Heart right ventricle (tissue), 16 donors: Measurements from ENCODE around the gene UBE2O. TPM values are rescaled to one million over a fixed set of nuclear protein-coding genes. Genes with fewer than 3 reads are reported as not detected.

Source experiments
- ATAC-seq, 8 donors: fragments of 200-7000 bp; cut with Tn5 transposase; one replicate each; pipeline ENCODE4 v1.9.1; 2020; ENCODE audit warnings: mild to moderate bottlenecking in 8 of 8, moderate library complexity in 8 of 8, moderate number of reproducible peaks in 1 of 8
- DNase-seq, 2 donors: peaks; one replicate each; pipeline ENCODE4 v3.0.0-alpha.2; 2020
- H3K27ac ChIP-seq, 10 donors: fragments of 200-600 bp; sonication (generic) in 2 of 10; one replicate each; pipeline versions ENCODE4 v1.5.0 to v1.8.0; 2020 to 2022; ENCODE audit warnings: mild to moderate bottlenecking in 3 of 10
- H3K27me3 ChIP-seq, 7 donors: fragments of 200-600 bp; one replicate each; pipeline ENCODE4 v1.8.0; 2021 to 2022; ENCODE audit warnings: mild to moderate bottlenecking in 2 of 7
- H3K36me3 ChIP-seq, 9 donors: fragments of 200-600 bp; sonication (generic) in 1 of 9; one replicate each; pipeline versions ENCODE4 v1.5.0 to v1.8.0; 2020 to 2022; ENCODE audit warnings: mild to moderate bottlenecking in 2 of 9
- H3K4me1 ChIP-seq, 9 donors: fragments of 200-600 bp; sonication (generic) in 1 of 9; one replicate each; pipeline versions ENCODE4 v1.5.0 to v1.8.0; 2020 to 2022; ENCODE audit warnings: mild to moderate bottlenecking in 4 of 9
- H3K4me3 ChIP-seq, 10 donors: fragments of 200-600 bp; sonication (generic) in 2 of 10; one replicate each; pipeline versions ENCODE4 v1.5.0 to v1.8.0; 2020 to 2022; ENCODE audit warnings: mild to moderate bottlenecking in 7 of 10, moderate library complexity in 2 of 10
- H3K9me3 ChIP-seq, 11 donors: fragments of 200-600 bp in 10 of 11; sonication (generic) in 2 of 11; one replicate each; pipeline versions ENCODE4 v1.5.0 to v1.8.0; 2013 to 2022; ENCODE audit warnings: mild to moderate bottlenecking in 2 of 11, control low read depth in 1 of 11, moderate library complexity in 1 of 11
- WGBS, 2 donors: extraction: QIAGEN DNeasy Blood & Tissue Kit; methylation state at CpG; one replicate each; pipeline ENCODE4 v1.1.7; 2013; ENCODE audit warnings: inconsistent platforms in 1 of 2; 5-methylcytosine and 5-hydroxymethylcytosine counted together
- intact Hi-C, 10 donors: fragments of 100-400 bp; cut with DNase I; formaldehyde crosslinking; loops; one replicate each; pipeline versions ENCODE4 v1.11.1 to v1.14.2; 2022
- polyA plus RNA-seq, 2 donors: library from polyadenylated mRNA; stranded (reverse); fragments of 200-250 nt; gene quantifications; one replicate each; pipeline ENCODE4 v1.2.3, GENCODE V29; 2013
- total RNA-seq, 10 donors: library from RNA; stranded (reverse); fragmentation: NEBNext Ultra II Directional in 3 of 10; extraction: Animal tissue kit (Norgen Biotek cat#: 25700) in 3 of 10; gene quantifications; one replicate each; pipeline versions ENCODE4 v1.2.1 to v1.2.4, GENCODE V29; 2021 to 2023
- TF ChIP-seq, protein P1 (sequence below), 9 donors: fragments of 200-600 bp; sonication (generic) in 2 of 9; IDR thresholded peaks; one replicate each; pipeline versions ENCODE4 v1.5.0 to v1.8.0; 2021 to 2022; ENCODE audit warnings: antibody characterized with exemption in 9 of 9, mild to moderate bottlenecking in 5 of 9, moderate library complexity in 1 of 9
- donor health status: Arrhythmogenic right ventricular cardiomyopathy.
- donor health status: ischemic (EF 13 %, LVEDD 7.1; RV severe dilation, severe dysfunction).
- donor health status: healthy with polysubstance abuse.
- donor health status: DM: no; HTN: yes; CAD: no.
- donor health status: DM: no; HTN: no; CAD: no.
- donor health status: ischemic (EF 25% LVEDD 6.9; RV normal size, moderate dysfunction).
- donor health status: ischemic (EF 25% LVEDD 5.7; RV mildly dilated, moderate dysfunction).
- donor health status: healthy.
- donor health status: DM: yes; HTN: yes; CAD: no.
- donor health status: Ischemic cardiomyopathy.
- donor health status: ischemic (EF 35%, LVEDD 5.7; RV mildly dilated, moderate dysfunction).
- donor health status: nonischemic (EF 11% LVEDD 7.7; RV severe dilation, severe dysfunction).
- donor health status: DM: yes; HTN: yes; CAD: no.
- donor health status: PGD.
- donor health status: ischemic (EF 29% LVEDD 5.4; RV normal size, mild dysfunction).
- donor health status: nonischemic (EF 23%, LVEDD 6.1; RV moderate dilation, normal function).

Gene UBE2O
- total and polyA plus RNA-seq, 12 donors: 9.1 to 39.0 (median 34.3) TPM

GRCh38 chr17:76446449-76447231 lies 6.3 kb downstream of the UBE2O start:
- Histone ChIP-seq H3K36me3 (no peaks in the 10 kb centered on the region), H3K4me1 (peaks cover 0 to 95% (median 71%) of the 10 kb centered on the region in 9 donors), H3K9me3 (no peaks in the 10 kb centered on the region), H3K4me3 (no peak overlapping the region), H3K27me3 (no peaks in the 10 kb centered on the region), H3K27ac (peak overlapping the region in 9 of 10 donors; percentile 28 to 94 (median 76))
- DNase-seq (no peak), ATAC-seq (peak in 5 of 8 donors; percentile 7 to 41 (median 34))
- 51 to 57% methylated on average over 9 of the region's 9 CpGs for WGBS, 2 donors
- intact Hi-C loops: loop anchor here in 2 of 10 donors (5.0 kb wide), 1 partner anchor 34 kb away; no protein-coding TSS in a partner anchor
- TF ChIP-seq, protein P1, sequence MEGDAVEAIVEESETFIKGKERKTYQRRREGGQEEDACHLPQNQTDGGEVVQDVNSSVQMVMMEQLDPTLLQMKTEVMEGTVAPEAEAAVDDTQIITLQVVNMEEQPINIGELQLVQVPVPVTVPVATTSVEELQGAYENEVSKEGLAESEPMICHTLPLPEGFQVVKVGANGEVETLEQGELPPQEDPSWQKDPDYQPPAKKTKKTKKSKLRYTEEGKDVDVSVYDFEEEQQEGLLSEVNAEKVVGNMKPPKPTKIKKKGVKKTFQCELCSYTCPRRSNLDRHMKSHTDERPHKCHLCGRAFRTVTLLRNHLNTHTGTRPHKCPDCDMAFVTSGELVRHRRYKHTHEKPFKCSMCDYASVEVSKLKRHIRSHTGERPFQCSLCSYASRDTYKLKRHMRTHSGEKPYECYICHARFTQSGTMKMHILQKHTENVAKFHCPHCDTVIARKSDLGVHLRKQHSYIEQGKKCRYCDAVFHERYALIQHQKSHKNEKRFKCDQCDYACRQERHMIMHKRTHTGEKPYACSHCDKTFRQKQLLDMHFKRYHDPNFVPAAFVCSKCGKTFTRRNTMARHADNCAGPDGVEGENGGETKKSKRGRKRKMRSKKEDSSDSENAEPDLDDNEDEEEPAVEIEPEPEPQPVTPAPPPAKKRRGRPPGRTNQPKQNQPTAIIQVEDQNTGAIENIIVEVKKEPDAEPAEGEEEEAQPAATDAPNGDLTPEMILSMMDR (IDR thresholded peaks at IDR 0.05): no peak

GRCh38 chr17:76445697-76446448 lies 7.1 kb downstream of the UBE2O start:
- peak in 3 of 8 donors; percentile 22 to 62 (median 53) for ATAC-seq
- 42 to 55% methylated on average over 10 of the region's 10 CpGs for WGBS, 2 donors
- H3K36me3 ChIP-seq: no peaks in the 10 kb centered on the region
- peak overlapping the region in 9 of 10 donors; percentile 29 to 94 (median 76) for H3K27ac ChIP-seq
- peaks cover under 1 to 95% (median 71%) of the 10 kb centered on the region in 9 donors for H3K4me1 ChIP-seq
- DNase-seq: no peak
- H3K4me3 ChIP-seq: peak overlapping the region in 1 of 10 donors; percentile 6
- no peaks in the 10 kb centered on the region for H3K9me3 ChIP-seq
- no peaks in the 10 kb centered on the region for H3K27me3 ChIP-seq
- TF ChIP-seq, protein P1 (IDR thresholded peaks at IDR 0.05): no peak
- intact Hi-C loops: loop anchor here in 2 of 10 donors (5.0 kb wide), 1 partner anchor 34 kb away; no protein-coding TSS in a partner anchor

GRCh38 chr17:76444518-76445311 lies 8.2 kb downstream of the UBE2O start:
- TF ChIP-seq, protein P1 (IDR thresholded peaks at IDR 0.05): no peak
- Histone ChIP-seq H3K36me3 (no peaks in the 10 kb centered on the region), H3K4me3 (no peak overlapping the region), H3K27ac (peak overlapping the region in 9 of 10 donors; percentile 14 to 94 (median 75)), H3K27me3 (no peaks in the 10 kb centered on the region), H3K9me3 (no peaks in the 10 kb centered on the region), H3K4me1 (peaks cover 3 to 97% (median 75%) of the 10 kb centered on the region in 9 donors)
- intact Hi-C loops: loop anchor here in 2 of 10 donors (5.0 kb wide), 1 partner anchor 32 kb away; no protein-coding TSS in a partner anchor
- ATAC-seq (no peak), DNase-seq (no peak)
- 65 to 72% methylated on average over 9 of the region's 9 CpGs for WGBS, 2 donors
